ENCODE data around the gene DENND1A. TPM values are rescaled to one million over a fixed set of nuclear protein-coding genes. Genes with fewer than 3 reads are reported as not detected.
"Not testable (repeated sequence)": the region's sequence is repeated elsewhere in the genome, so short reads cannot be mapped to it uniquely, and the experiment has no call there.

DENND1A gene
- total RNA-seq, 2 experiments from 2014 or later = 13.9 to 20.3 TPM

DNA sequence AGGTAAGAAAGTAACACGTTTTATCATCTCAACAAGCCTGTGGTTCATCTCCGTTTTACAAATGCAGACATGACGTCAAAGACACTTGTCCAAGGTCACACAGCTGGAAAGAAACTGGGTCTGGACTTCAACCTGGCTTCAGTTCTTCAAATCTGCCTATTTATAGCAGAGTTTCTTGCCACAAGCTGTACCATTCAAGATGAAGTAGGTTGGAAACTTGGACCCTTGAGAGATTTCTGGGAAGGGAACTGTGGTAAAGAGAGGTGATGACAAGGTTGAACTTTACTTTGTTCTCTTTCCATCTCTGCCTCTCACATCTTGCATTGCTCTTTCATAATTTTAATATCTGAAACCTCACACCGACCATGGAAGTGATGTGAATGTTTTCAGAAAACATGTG is 29.9 kb upstream of the DENND1A start:
- POLR2A ChIA-PET = no interaction called here
- Mint-ChIP-seq H3K36me3 (no peaks in the 10 kb centered on the region), H3K9me3 (no peaks in the 10 kb centered on the region), H3K27ac (no peak overlapping the region), H3K27me3 (peaks cover 20% of the 10 kb centered on the region), H3K4me1 (peaks cover 3% of the 10 kb centered on the region), H3K4me3 (no peak overlapping the region)
- no peak for ATAC-seq (ENCODE audit: low read depth)
- no peak for DNase-seq

GRCh38 chr9:123957731-123958130 is 27.8 kb upstream of the DENND1A start:
- Mint-ChIP-seq H3K4me1 (no peaks in the 10 kb centered on the region), H3K27me3 (peaks cover 4% of the 10 kb centered on the region), H3K4me3 (no peak overlapping the region), H3K36me3 (no peaks in the 10 kb centered on the region), H3K9me3 (no peaks in the 10 kb centered on the region), H3K27ac (no peak overlapping the region)
- ATAC-seq (ENCODE audit: low read depth) = no peak
- DNase-seq = no peak
- POLR2A ChIA-PET = no interaction called here

DNA sequence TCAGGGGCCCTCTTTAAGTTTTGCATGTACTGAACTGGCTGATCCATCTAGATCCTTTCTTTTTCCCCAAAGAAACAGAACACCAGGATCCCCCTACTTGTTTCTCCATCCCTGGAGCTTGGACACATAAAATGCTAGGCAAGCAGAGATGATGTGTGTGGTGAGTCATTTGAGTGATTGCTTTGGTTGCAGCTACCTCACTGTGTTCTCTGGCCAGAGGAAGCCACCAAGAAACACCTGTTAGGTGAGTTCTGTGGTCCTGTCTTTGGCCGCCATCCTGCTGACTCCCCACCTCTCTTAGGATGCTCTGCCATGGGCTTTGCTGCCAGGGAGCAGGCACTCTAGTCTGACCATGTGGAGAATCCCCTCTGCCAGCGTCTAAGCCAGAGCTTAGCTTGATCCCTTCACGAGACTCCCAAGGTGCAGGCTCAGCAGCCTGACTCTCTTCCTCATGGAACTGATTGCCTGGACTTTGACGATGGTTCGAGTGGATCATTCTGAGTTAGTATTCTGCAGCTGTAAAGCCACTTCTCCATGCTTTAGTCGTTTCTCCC is 27.3 kb upstream of the DENND1A start:
- Mint-ChIP-seq H3K4me1 (no peaks in the 10 kb centered on the region), H3K9me3 (no peaks in the 10 kb centered on the region), H3K36me3 (no peaks in the 10 kb centered on the region), H3K27ac (no peak overlapping the region), H3K27me3 (peaks cover 4% of the 10 kb centered on the region), H3K4me3 (no peak overlapping the region)
- ATAC-seq (ENCODE audit: low read depth) (no peak), DNase-seq (no peak)
- POLR2A ChIA-PET = no interaction called here

GRCh38 chr9:123955637-123956036 is 25.7 kb upstream of the DENND1A start:
- DNase-seq (no peak), ATAC-seq (ENCODE audit: low read depth) (no peak)
- POLR2A ChIA-PET = no interaction called here
- Mint-ChIP-seq H3K27ac (no peak overlapping the region), H3K36me3 (no peaks in the 10 kb centered on the region), H3K4me3 (no peak overlapping the region), H3K4me1 (no peaks in the 10 kb centered on the region), H3K27me3 (peaks cover 4% of the 10 kb centered on the region), H3K9me3 (no peaks in the 10 kb centered on the region)

DNA sequence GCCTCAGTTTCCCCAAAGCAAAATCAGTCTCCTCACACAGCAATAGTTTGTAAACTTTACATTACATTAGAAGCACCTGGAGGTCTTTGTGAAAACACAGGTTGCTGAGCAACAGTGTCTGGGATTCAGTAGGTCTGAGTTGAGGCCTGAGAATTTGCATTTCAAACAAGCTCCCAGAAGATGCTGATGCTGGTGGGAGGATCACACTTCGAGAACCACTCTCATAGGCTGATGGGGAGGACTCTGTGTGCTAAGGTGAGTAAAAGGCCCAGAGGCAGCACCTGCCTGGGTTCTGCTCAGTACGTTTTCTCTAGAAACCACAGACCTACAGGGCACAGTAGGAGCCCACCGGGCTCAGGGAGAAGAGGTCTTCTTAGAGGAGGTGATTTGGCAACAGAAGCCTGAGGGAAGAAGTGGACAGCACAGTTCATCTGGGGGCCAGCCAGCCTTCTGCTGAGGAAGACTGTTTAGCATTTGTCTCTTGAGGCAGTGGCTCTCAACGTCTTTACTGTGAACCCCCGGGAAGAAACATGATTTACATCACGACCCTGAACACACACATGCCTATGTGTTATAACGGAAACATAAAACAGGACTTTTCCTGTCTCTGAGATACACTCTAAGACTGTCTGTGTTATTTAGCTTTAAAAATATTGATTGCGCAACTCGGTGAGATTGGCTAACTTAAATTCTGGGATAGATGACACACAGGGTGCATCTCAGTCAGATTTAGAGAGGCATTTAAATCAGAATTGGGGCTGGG is 24.8 kb upstream of the DENND1A start:
- Mint-ChIP-seq H3K4me3 (no peak overlapping the region), H3K27me3 (peaks cover 4% of the 10 kb centered on the region), H3K9me3 (no peaks in the 10 kb centered on the region), H3K36me3 (no peaks in the 10 kb centered on the region), H3K4me1 (no peaks in the 10 kb centered on the region), H3K27ac (no peak overlapping the region)
- POLR2A ChIA-PET = no interaction called here
- DNase-seq (no peak), ATAC-seq (ENCODE audit: low read depth) (no peak)

GRCh38 chr9:123952641-123953495 is 22.9 kb upstream of the DENND1A start:
- Mint-ChIP-seq H3K4me1 (no peaks in the 10 kb centered on the region), H3K36me3 (no peaks in the 10 kb centered on the region), H3K27me3 (no peaks in the 10 kb centered on the region), H3K9me3 (no peaks in the 10 kb centered on the region), H3K27ac (no peak overlapping the region), H3K4me3 (no peak overlapping the region)
- POLR2A ChIA-PET = interaction anchor here (0.8 kb wide), 1 partner anchor 22 kb away, joined by 3 read pairs; no protein-coding TSS in a partner anchor
- ATAC-seq (ENCODE audit: low read depth) (no peak), DNase-seq (no peak)

GRCh38 chr9:123948286-123948685 is 18.4 kb upstream of the DENND1A start:
- DNase-seq (no peak), ATAC-seq (ENCODE audit: low read depth) (no peak)
- H3K4me3 Mint-ChIP-seq = no peak overlapping the region
- no peaks in the 10 kb centered on the region for H3K9me3 Mint-ChIP-seq
- peaks cover 2% of the 10 kb centered on the region for H3K27me3 Mint-ChIP-seq
- POLR2A ChIA-PET = no interaction called here
- H3K27ac Mint-ChIP-seq = no peak overlapping the region
- H3K4me1 Mint-ChIP-seq = no peaks in the 10 kb centered on the region
- H3K36me3 Mint-ChIP-seq = no peaks in the 10 kb centered on the region

GRCh38 chr9:123947326-123947725 is 17.4 kb upstream of the DENND1A start:
- H3K27ac Mint-ChIP-seq = no peak overlapping the region
- no peaks in the 10 kb centered on the region for H3K4me1 Mint-ChIP-seq
- H3K36me3 Mint-ChIP-seq = no peaks in the 10 kb centered on the region
- no peak for DNase-seq
- no peak overlapping the region for H3K4me3 Mint-ChIP-seq
- peaks cover 2% of the 10 kb centered on the region for H3K27me3 Mint-ChIP-seq
- POLR2A ChIA-PET = no interaction called here
- no peak for ATAC-seq (ENCODE audit: low read depth)
- H3K9me3 Mint-ChIP-seq = no peaks in the 10 kb centered on the region

- Mint-ChIP-seq H3K4me1 (no peaks in the 10 kb centered on the region), H3K4me3 (no peak overlapping the region), H3K36me3 (no peaks in the 10 kb centered on the region), H3K9me3 (no peaks in the 10 kb centered on the region), H3K27me3 (peaks cover 3% of the 10 kb centered on the region), H3K27ac (no peak overlapping the region)
- DNase-seq (no peak), ATAC-seq (ENCODE audit: low read depth) (no peak)
- POLR2A ChIA-PET = no interaction called here
Observed at GRCh38 chr9:123946101-123946821, 16.3 kb upstream of the DENND1A start.

DNA sequence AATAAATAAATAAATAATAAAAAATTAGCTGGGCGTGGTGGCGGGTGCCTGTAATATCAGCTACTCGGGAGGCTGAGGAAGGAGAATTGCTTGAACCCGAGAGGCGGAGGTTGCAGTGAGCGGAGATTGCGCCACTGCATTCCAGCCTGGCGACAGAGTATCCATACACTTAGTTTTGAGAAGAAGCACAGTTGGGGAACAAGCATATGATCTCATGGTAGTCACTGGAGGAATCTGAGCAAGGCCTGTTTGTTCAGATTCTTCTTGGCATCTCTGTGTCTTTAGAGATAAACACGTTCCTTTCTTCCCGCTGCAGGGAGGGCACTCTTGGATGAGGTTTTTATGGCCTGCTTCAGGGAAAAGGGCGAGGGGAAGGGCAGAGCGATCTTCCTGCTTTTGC is 15.6 kb upstream of the DENND1A start:
- ATAC-seq (ENCODE audit: low read depth) = no peak
- H3K27ac Mint-ChIP-seq = no peak overlapping the region

GRCh38 chr9:123944464-123944863 is 14.5 kb upstream of the DENND1A start:
- H3K4me3 Mint-ChIP-seq, H3K4me1 Mint-ChIP-seq, H3K27ac Mint-ChIP-seq: not testable (repeated sequence)

More for the DNA sequence above, 15.6 kb upstream of the DENND1A start:
- POLR2A ChIA-PET = no interaction called here
- Mint-ChIP-seq H3K4me1 (no peaks in the 10 kb centered on the region), H3K36me3 (no peaks in the 10 kb centered on the region), H3K4me3 (no peak overlapping the region), H3K27me3 (peaks cover 5% of the 10 kb centered on the region), H3K9me3 (no peaks in the 10 kb centered on the region)
- no peak for DNase-seq

GRCh38 chr9:123943671-123944070 is 13.7 kb upstream of the DENND1A start:
- ATAC-seq (ENCODE audit: low read depth) = no peak

More at GRCh38 chr9:123944464-123944863, 14.5 kb upstream of the DENND1A start:
- H3K27me3 Mint-ChIP-seq; POLR2A ChIA-PET; H3K9me3 Mint-ChIP-seq; ATAC-seq (ENCODE audit: low read depth); DNase-seq; H3K36me3 Mint-ChIP-seq: not testable (repeated sequence)

GRCh38 chr9:123942542-123942941 is 12.6 kb upstream of the DENND1A start:
- H3K36me3 Mint-ChIP-seq = no peaks in the 10 kb centered on the region
- no peaks in the 10 kb centered on the region for H3K4me1 Mint-ChIP-seq
- DNase-seq (no peak), ATAC-seq (ENCODE audit: low read depth) (no peak)
- H3K4me3 Mint-ChIP-seq = no peak overlapping the region
- peaks cover 5% of the 10 kb centered on the region for H3K27me3 Mint-ChIP-seq
- no peaks in the 10 kb centered on the region for H3K9me3 Mint-ChIP-seq
- POLR2A ChIA-PET = no interaction called here
- H3K27ac Mint-ChIP-seq = no peak overlapping the region

More at GRCh38 chr9:123943671-123944070, 13.7 kb upstream of the DENND1A start:
- H3K27me3 Mint-ChIP-seq = peaks cover 5% of the 10 kb centered on the region
- H3K36me3 Mint-ChIP-seq = no peaks in the 10 kb centered on the region
- no peak overlapping the region for H3K27ac Mint-ChIP-seq
- H3K4me3 Mint-ChIP-seq = no peak overlapping the region
- H3K4me1 Mint-ChIP-seq = no peaks in the 10 kb centered on the region
- H3K9me3 Mint-ChIP-seq = no peaks in the 10 kb centered on the region
- DNase-seq = no peak
- POLR2A ChIA-PET = no interaction called here
